Trophoblast cell (in vitro differentiated cells and primary cell): ENCODE measurements around the gene FOXP2.
"Not testable (repeated sequence)": the region's sequence is repeated elsewhere in the genome, so short reads cannot be mapped to it uniquely, and the experiment has no call there.

Experiments used
- DNase-seq, 2 donors: peaks; one replicate each; pipeline ENCODE4 v3.0.0-alpha.2; 2016
- H2AFZ ChIP-seq: 2 replicates; pipeline ENCODE4 v1.6.1; 2013; ENCODE audit warnings: low read length, moderate library complexity, mild to moderate bottlenecking; ENCODE audit not compliant: insufficient read depth, poor library complexity
- H2AK5ac ChIP-seq: 2 replicates; pipeline ENCODE4 v1.6.1; 2013; ENCODE audit warnings: mild to moderate bottlenecking, low read length
- H2BK120ac ChIP-seq: 2 replicates; pipeline ENCODE4 v1.6.1; 2013; ENCODE audit warnings: low read length, mild to moderate bottlenecking, moderate library complexity; ENCODE audit not compliant: insufficient read depth, poor library complexity
- H2BK12ac ChIP-seq: 2 replicates; pipeline ENCODE4 v1.6.1; 2013; ENCODE audit warnings: mild to moderate bottlenecking, low read length, moderate library complexity
- H2BK5ac ChIP-seq: 2 replicates; pipeline ENCODE4 v1.6.1; 2013; ENCODE audit warnings: low read length, low read depth, moderate library complexity, mild to moderate bottlenecking; ENCODE audit not compliant: poor library complexity
- H3K14ac ChIP-seq: 2 replicates; pipeline ENCODE4 v1.6.1; 2013; ENCODE audit warnings: mild to moderate bottlenecking, low read length
- H3K18ac ChIP-seq: 2 replicates; pipeline ENCODE4 v1.6.1; 2013; ENCODE audit warnings: mild to moderate bottlenecking, low read length
- H3K23ac ChIP-seq: 2 replicates; pipeline ENCODE4 v1.6.1; 2013; ENCODE audit warnings: low read length
- H3K27ac ChIP-seq: 2 replicates; pipeline ENCODE4 v1.5.1; 2013; ENCODE audit warnings: low read depth, mild to moderate bottlenecking, inconsistent platforms, low read length, moderate library complexity
- H3K27me3 ChIP-seq: 2 replicates; pipeline ENCODE4 v1.6.1; 2013; ENCODE audit warnings: inconsistent platforms, mild to moderate bottlenecking, low read length, moderate library complexity; ENCODE audit not compliant: insufficient read depth
- H3K36me3 ChIP-seq, 2 experiments: 1 replicate in 1 of 2; 2 replicates in 1 of 2; pipeline ENCODE4 v1.6.1; 2013; ENCODE audit warnings: low read length in 2 of 2, mild to moderate bottlenecking in 2 of 2, moderate library complexity in 1 of 2; ENCODE audit not compliant: insufficient read depth in 2 of 2, control insufficient read depth in 1 of 2
- H3K4ac ChIP-seq: 2 replicates; pipeline ENCODE4 v1.6.1; 2013; ENCODE audit warnings: low read depth, mild to moderate bottlenecking, low read length, moderate library complexity
- H3K4me1 ChIP-seq, 2 experiments: 1 replicate in 1 of 2; 2 replicates in 1 of 2; pipeline ENCODE4 v1.6.1; 2013; ENCODE audit warnings: low read length in 2 of 2, mild to moderate bottlenecking in 2 of 2, moderate library complexity in 1 of 2; ENCODE audit not compliant: insufficient read depth in 2 of 2, control insufficient read depth in 1 of 2
- H3K4me2 ChIP-seq: 2 replicates; pipeline ENCODE4 v1.6.1; 2013; ENCODE audit warnings: inconsistent platforms, mild to moderate bottlenecking, low read length, moderate library complexity
- H3K4me3 ChIP-seq: 2 replicates; pipeline ENCODE4 v1.5.1; 2013; ENCODE audit warnings: mild to moderate bottlenecking, low read depth, low read length, inconsistent platforms
- H3K79me1 ChIP-seq: one replicate; pipeline ENCODE4 v1.6.1; 2013; ENCODE audit warnings: low read length
- H3K79me2 ChIP-seq: 2 replicates; pipeline ENCODE4 v1.6.1; 2013; ENCODE audit warnings: low read length, mild to moderate bottlenecking; ENCODE audit not compliant: control insufficient read depth, insufficient read depth, poor library complexity
- H3K9ac ChIP-seq: 2 replicates; pipeline ENCODE4 v1.6.1; 2013; ENCODE audit warnings: mild to moderate bottlenecking, low read length
- H3K9me3 ChIP-seq: 2 replicates; pipeline ENCODE4 v1.6.1; 2013; ENCODE audit warnings: low read depth, mild to moderate bottlenecking, control low read depth, inconsistent platforms, low read length; ENCODE audit not compliant: insufficient read depth
- H4K12ac ChIP-seq: 2 replicates; pipeline ENCODE4 v1.6.1; 2013; ENCODE audit warnings: low read depth, mild to moderate bottlenecking, low read length, moderate library complexity
- H4K8ac ChIP-seq: 2 replicates; pipeline ENCODE4 v1.6.1; 2013; ENCODE audit warnings: low read depth, mild to moderate bottlenecking, low read length, moderate library complexity
- H4K91ac ChIP-seq: one replicate; pipeline ENCODE4 v1.6.1; 2013; ENCODE audit warnings: low read depth, mild to moderate bottlenecking, low read length, moderate library complexity
- WGBS: extraction: QIAGEN DNeasy Blood & Tissue Kit; methylation state at CpG from one replicate; pipeline ENCODE4 v1.1.7; 2013; ENCODE audit warnings: missing lambda C conversion rate; ENCODE audit not compliant: insufficient read length, insufficient coverage; ENCODE audit errors: extremely low coverage; 5-methylcytosine and 5-hydroxymethylcytosine counted together

The FOXP2 gene

GRCh38 chr7:114510824-114511223 is 96.2 kb downstream of the FOXP2 start:
- not testable (repeated sequence) for H3K9ac ChIP-seq, H3K79me1 ChIP-seq, H3K36me3 ChIP-seq, H3K14ac ChIP-seq, H3K27ac ChIP-seq, H2AK5ac ChIP-seq, H2AFZ ChIP-seq, H3K4me2 ChIP-seq, H3K79me2 ChIP-seq, H3K4ac ChIP-seq, H3K4me1 ChIP-seq, DNase-seq, H3K4me3 ChIP-seq, H3K9me3 ChIP-seq, H4K8ac ChIP-seq, H3K23ac ChIP-seq, H4K12ac ChIP-seq, H2BK12ac ChIP-seq, H2BK120ac ChIP-seq, H4K91ac ChIP-seq, H3K27me3 ChIP-seq, H2BK5ac ChIP-seq, H3K18ac ChIP-seq
- no CpG with 5 or more reads among the region's 1 CpG for WGBS

- no peak overlapping the region for H3K4me2 ChIP-seq
- no peaks in the 10 kb centered on the region for H3K36me3 ChIP-seq
- no peak overlapping the region for H3K4ac ChIP-seq
- no peak overlapping the region for H4K8ac ChIP-seq
- H3K18ac ChIP-seq = no peak overlapping the region
- H2AFZ ChIP-seq = no peak overlapping the region
- no peaks in the 10 kb centered on the region for H3K27me3 ChIP-seq
- DNase-seq = no peak
- H3K14ac ChIP-seq = no peak overlapping the region
- no peaks in the 10 kb centered on the region for H3K4me1 ChIP-seq
- no peak overlapping the region for H2BK5ac ChIP-seq
- no peak overlapping the region for H3K27ac ChIP-seq
- no peak overlapping the region for H2BK12ac ChIP-seq
- H3K4me3 ChIP-seq = no peak overlapping the region
- no peak overlapping the region for H3K9ac ChIP-seq
- H3K79me1 ChIP-seq = no peaks in the 10 kb centered on the region
- no peak overlapping the region for H2BK120ac ChIP-seq
- no peaks in the 10 kb centered on the region for H3K79me2 ChIP-seq
- H4K91ac ChIP-seq = no peak overlapping the region
- no CpG with 5 or more reads among the region's 1 CpG for WGBS
- H3K9me3 ChIP-seq = no peaks in the 10 kb centered on the region
- H3K23ac ChIP-seq = no peak overlapping the region
- H2AK5ac ChIP-seq = no peak overlapping the region
- no peak overlapping the region for H4K12ac ChIP-seq
Measured at GRCh38 chr7:114519240-114519639, 104.6 kb downstream of the FOXP2 start.

GRCh38 chr7:114522081-114522480 is 107.5 kb downstream of the FOXP2 start:
- Histone ChIP-seq H3K14ac (no peak overlapping the region), H2AK5ac (no peak overlapping the region), H3K9ac (no peak overlapping the region), H3K23ac (no peak overlapping the region), H4K12ac (no peak overlapping the region), H2BK5ac (no peak overlapping the region), H2AFZ (no peak overlapping the region), H3K4me1 (no peaks in the 10 kb centered on the region), H3K27ac (no peak overlapping the region), H3K9me3 (no peaks in the 10 kb centered on the region), H3K79me2 (no peaks in the 10 kb centered on the region), H3K27me3 (no peaks in the 10 kb centered on the region), H4K91ac (no peak overlapping the region), H3K4me2 (no peak overlapping the region), H4K8ac (no peak overlapping the region), H2BK120ac (no peak overlapping the region), H2BK12ac (no peak overlapping the region), H3K4me3 (no peak overlapping the region), H3K4ac (no peak overlapping the region), H3K79me1 (no peaks in the 10 kb centered on the region), H3K18ac (no peak overlapping the region), H3K36me3 (no peaks in the 10 kb centered on the region)
- WGBS = no CpG with 5 or more reads among the region's 1 CpG
- no peak for DNase-seq

- no peaks in the 10 kb centered on the region for H3K27me3 ChIP-seq
- no peak overlapping the region for H3K23ac ChIP-seq
- H3K79me2 ChIP-seq = no peaks in the 10 kb centered on the region
- H2BK120ac ChIP-seq = no peak overlapping the region
- H2AK5ac ChIP-seq = no peak overlapping the region
- no peak overlapping the region for H4K12ac ChIP-seq
- no peak overlapping the region for H4K91ac ChIP-seq
- H3K4me3 ChIP-seq = no peak overlapping the region
- no peak overlapping the region for H3K9ac ChIP-seq
- H3K14ac ChIP-seq = no peak overlapping the region
- no peaks in the 10 kb centered on the region for H3K36me3 ChIP-seq
- no CpG with 5 or more reads among the region's 3 CpGs for WGBS
- H3K9me3 ChIP-seq = no peaks in the 10 kb centered on the region
- H3K79me1 ChIP-seq = no peaks in the 10 kb centered on the region
- H3K4ac ChIP-seq = no peak overlapping the region
- no peak overlapping the region for H3K4me2 ChIP-seq
- no peaks in the 10 kb centered on the region for H3K4me1 ChIP-seq
- no peak overlapping the region for H2BK5ac ChIP-seq
- H4K8ac ChIP-seq = no peak overlapping the region
- H3K27ac ChIP-seq = no peak overlapping the region
- DNase-seq = no peak
- H3K18ac ChIP-seq = no peak overlapping the region
- no peak overlapping the region for H2BK12ac ChIP-seq
- H2AFZ ChIP-seq = no peak overlapping the region
Measured at GRCh38 chr7:114527589-114527988, 113.0 kb downstream of the FOXP2 start.
